DMS153 (cell line): ENCODE data around the gene FKBP1C.
"Not testable (repeated sequence)": the region's sequence is repeated elsewhere in the genome, so short reads cannot be mapped to it uniquely, and the experiment has no call there.

Experiments used
- DNase-seq: peaks from one replicate; lab custom pipeline; 2025; lab: John Stamatoyannopoulos, UW

The FKBP1C gene

DNA sequence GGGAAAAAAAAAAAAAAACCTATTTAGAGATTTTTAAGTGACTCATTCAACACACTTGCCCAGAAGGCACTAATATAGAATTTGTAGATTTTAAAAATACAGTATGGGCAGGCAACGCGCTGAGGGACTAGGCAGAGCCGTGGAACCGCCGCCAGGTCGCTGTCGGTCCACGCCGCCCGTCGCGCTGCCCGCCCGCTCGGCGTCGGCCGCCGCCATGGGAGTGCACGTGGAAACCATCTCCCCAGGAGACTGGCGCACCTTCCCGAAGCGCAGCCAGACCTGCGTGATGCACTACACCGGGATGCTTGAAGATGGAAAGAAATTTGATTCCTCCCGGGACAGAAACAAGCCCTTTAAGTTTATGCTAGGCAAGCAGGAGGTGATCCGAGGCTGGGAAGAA, at the start of gene FKBP1C:
TSS of gene FKBP1C (plus strand) at position 127 of the 400 bp plus-strand sequence.
- DNase-seq: not testable (repeated sequence)

- DNase-seq: not testable (repeated sequence)
Measured at GRCh38 chr6:63164047-63164803, 47.0 kb upstream of the FKBP1C start.

DNA sequence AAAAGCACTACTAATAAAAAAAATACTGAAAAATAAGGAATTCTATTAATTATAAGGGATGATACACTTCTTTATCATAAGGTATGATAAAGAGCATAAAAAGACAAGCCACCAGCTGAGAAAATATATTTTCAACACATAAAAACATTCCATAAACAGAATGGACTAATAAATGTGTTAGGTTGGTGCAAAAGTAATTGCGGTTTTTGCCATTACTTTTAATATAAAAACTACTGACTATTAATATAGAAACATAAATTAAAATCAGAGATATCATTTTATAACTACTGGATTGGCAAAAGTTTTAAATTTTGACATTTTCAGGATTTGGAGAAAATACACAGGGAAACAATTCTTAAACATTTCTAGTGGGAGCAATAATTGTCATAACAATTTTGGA, 37.1 kb upstream of the FKBP1C start:
- no peak for DNase-seq

DNA sequence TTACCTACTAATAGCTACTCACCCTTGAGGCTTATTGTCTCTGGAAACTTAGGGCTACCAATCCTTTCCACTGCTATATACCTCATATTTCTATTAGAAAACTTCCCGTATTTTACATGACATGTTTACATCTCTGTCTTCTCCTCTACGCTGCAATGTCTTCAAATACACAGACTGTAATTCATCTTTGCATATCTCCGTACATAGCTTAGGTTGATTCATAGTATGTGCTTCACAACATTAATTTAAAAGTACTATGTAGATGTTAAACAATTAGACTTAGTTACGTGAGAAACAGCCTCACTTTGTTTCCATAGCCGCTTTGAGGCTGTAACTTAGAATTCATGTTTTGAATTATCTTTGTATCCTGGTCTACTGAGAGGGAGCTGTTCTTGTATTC, 35.1 kb upstream of the FKBP1C start:
- DNase-seq: no peak

DNA sequence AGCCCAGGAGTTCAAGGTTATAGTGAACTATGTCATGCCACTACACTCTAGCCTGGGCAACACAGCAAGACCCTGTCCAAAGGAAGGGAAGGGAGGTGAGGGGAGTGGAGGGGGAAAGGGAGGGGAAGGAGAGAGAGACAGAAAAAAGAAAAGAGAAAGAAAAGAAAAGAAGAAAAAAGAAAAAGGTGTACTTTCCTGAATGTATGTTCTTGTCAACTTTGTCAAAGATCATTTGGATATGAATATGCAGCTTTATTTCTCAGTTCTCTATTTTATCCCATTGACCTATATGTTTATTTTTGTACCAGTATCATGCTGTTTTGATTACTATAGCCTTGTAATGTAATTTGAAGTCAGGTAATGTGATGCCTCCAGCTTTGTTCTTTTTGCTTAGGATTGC, 30.9 kb upstream of the FKBP1C start:
- no peak for DNase-seq

GRCh38 chr6:63186970-63187369, 24.3 kb upstream of the FKBP1C start:
- no peak for DNase-seq

GRCh38 chr6:63188828-63189227, 22.4 kb upstream of the FKBP1C start:
- no peak for DNase-seq

- DNase-seq: no peak
Measured at GRCh38 chr6:63193324-63193723, 17.9 kb upstream of the FKBP1C start.

DNA sequence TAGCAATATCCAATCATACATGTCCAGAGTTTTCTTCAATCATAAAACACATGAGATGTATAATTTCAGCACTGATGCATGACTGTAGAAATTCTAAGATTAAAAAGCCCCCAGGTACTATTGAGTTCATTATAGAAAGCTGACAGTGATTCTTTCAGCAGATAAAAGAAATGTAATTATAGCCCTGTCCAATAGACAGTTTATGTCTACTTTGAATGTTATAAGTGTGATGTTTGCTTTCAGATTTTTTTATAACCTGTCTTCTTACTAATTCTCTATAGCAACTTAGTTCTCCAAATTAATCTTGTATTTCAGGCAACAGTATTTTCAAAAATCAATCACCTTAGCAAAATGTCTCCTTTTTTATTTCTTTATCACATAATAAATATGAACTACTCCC, 13.5 kb upstream of the FKBP1C start:
- DNase-seq: no peak

GRCh38 chr6:63213325-63213724, 2.1 kb downstream of the FKBP1C start:
- no peak for DNase-seq

DNA sequence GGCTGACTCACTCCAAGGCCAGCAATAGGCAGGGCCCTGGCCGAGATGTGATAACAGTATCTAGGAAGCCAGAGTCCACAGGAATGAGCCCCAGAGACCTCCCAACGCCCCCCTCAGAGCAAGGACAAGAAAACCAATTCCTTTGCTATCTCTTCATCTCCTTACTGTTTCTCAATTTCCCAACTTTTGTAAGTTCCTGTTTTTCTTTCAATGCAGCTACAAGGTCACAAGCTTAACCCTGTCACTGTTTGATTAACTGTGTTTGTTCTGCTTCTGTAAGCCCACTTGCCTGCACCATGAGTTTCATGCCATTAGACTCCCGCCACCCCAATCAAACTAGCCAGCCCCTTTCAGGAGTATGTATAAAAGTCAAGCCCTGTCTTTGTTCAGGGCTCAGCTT, 3.5 kb downstream of the FKBP1C start:
- DNase-seq: no peak

DNA sequence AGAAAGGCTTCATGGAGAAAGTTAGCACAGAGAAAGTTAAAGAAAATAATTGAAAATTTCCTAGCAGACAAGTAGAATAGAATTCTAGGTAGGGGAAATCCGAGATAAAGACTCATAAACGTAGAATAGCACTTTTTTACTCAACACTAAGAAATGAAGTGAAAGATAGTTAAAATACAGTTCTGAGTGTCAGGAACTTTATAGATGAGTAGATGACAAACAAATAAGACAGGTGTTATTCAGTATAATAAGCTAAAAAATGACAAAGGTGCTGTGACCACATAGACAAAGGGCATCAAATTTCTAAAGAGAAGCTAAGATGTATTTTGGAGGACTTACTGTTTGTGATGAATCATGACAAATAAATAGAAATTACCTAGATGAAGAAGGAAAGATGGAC, 12.9 kb downstream of the FKBP1C start:
- no peak for DNase-seq

DNA sequence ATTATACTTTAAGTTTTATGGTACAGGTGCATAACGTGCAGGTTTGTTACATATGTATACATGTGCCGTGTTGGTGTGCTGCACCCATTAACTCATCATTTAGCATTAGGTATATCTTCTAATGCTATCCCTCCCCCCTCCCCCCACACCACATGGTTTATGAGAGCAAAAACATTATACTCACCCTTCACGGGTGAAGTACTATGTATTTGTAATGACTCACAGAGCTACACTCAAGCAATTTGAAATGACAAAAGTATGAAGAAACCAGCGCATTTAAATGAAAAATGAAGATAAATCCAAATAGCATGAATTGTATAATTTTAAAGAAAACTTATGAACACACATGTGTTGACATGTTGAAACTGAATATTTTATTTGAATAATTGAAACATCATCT, 14.7 kb downstream of the FKBP1C start:
- not testable (repeated sequence) for DNase-seq

DNA sequence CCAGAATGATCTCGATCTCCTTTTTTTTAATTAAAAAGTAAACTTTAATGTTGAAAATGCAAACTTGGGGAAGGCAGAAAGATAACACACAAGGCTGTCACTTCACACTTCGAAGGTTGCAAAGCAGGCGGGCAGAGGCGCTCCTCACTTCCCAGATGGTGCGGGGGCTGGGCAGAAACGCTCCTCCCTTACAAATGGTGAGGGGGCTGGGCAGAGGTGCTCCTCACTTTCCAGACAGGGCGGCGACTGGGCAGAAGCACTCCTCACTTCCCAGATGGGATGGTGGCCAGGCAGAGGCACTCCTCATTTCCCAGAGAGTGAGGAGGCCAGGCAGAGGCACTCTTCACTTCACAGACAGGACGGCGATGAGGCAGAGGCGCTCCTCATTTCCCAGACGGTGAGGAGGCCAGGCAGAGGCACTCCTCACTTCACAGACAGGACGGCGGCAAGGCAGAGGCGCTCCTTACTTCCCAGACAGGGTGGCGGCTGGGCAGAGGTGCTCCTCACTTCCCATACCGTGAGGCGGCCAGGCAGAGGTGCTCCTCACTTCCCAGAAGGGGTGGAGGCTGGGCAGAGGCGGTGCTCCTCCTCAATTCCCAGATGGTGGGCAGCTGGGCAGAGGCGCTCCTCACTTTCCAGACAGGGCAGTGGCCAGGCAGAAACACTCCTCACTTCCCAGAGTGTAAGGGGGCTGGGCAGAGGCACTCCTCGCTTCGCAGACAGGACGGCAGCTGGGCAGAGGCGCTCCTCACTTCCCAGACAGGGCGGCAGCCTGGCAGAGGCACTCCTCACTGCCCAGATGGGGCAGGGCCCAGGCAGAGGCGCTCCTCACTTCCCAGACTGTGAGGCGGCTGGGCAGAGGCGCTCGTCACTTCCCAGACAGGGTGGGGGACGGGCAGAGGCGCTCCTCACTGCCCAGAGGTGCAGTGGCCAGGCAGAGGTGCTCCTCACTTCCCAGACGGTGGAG, 16.9 kb downstream of the FKBP1C start:
- DNase-seq: not testable (repeated sequence)

DNA sequence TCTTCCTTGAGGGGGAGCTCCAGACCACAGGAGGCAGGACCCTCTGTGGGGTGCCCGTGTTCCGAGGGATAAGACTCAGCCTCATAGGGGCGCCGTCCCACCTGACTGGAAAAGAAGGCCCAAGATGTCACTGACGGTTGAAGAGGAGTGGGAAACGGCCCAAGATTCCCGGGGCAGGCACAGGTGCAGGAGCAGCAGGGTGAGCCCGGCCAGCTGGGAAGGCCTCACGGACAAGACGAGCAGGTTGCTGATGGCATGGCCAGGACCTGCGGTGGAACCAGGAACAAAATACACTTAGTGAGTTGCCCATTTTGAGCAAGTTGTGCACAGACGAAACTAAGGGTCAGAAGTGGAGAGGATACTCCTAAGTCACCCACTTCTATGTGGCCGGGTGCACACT, 18.8 kb downstream of the FKBP1C start:
- DNase-seq: not testable (repeated sequence)

DNA sequence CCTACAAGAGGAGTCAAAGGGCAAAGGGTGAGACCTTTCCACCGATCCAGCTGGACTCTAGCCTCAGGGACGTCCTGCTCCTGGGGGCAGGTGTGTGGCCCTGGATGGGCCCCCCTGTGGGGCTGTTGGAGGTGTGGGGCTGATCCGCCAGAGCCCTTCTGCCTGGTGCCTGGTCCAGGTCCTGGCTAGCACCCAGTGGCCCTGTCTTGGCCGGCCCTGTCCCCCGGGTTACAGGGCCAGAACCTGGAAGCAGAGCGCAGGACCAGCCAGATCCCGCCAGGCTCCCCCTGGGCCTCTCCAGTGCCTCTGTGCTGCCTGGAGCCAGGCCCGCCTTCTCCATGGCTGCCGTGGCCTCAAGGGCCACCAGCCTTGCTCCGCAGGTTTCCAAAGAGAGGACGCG, 19.2 kb downstream of the FKBP1C start:
- DNase-seq: not testable (repeated sequence)

DNA sequence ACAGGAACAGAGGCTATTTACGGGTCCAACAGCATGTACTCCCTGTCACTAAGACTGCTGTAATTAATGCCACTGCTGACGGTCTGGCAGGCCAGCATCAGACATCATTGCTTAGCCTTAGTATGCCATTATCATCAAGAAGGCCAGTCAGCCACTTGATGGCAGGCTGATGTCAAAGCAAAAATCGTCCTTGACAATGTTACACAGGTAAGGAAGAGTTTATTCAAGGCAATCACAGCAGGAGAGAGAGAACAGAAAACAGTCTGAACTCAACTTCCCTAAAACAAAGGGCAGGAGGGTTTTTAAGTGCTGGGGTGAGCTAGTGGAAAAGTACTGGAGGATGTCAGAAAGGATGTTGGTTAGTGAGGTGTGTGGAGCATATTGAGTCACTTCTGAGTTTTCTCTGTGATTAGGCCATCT, 25.1 kb downstream of the FKBP1C start:
- no peak for DNase-seq

GRCh38 chr6:63245420-63245819, 34.2 kb downstream of the FKBP1C start:
- DNase-seq: no peak

DNA sequence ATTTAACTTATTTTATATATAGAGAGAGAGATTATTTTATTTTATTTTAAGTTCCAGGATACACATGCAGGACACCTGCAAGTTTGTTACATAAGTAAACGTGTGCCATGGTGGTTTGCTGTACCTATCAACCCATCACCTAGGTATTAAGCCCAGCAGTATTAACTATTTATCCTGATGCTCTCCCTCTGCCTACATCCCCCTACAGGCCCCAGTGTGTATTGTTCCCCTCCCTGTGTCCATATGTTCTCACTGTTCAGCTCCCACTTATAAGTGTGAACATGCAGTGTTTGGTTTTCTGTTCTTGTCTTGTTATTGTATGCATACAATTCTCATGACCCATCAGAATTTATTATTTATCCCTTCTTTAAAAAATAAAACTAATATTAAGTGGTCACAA, 34.6 kb downstream of the FKBP1C start:
- no peak for DNase-seq

DNA sequence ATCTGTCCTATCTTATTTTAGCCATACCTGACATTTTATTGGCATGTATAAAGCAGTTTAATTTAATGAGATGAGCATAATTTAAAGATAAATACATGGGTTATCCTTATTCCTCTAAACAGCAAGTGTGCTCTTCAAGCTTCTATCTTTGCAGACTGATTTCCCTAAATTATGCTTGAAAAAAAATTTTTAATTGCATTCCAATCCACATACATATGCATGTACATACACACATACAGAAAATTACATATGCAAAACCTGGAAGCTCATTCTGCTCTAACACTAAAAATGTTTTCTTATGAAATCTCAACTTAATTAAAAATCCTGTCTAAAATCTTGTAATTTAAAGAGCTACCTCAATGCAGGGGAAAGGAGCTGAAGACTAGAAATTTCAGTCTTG, 35.3 kb downstream of the FKBP1C start:
- no peak for DNase-seq

- DNase-seq: no peak
Measured at GRCh38 chr6:63249875-63250482, 38.7 kb downstream of the FKBP1C start.

DNA sequence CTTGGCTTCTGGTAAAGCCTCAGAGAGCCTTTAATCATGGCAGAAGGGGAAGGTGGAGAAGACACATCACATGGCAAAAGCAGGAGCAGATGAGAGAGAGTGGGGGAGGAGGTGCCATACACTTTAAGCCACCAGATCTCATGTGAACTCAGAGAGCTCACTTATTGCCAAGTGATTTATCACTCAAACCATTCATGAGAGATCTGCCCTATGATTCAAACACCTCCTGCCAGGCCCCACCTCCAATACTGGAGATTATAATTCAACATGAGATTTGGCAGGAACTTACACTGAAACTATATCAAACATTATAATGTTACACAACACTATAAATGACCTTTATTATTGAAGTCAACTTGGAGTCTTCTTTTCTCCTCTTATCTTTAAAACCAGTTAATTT, 47.9 kb downstream of the FKBP1C start:
- DNase-seq: no peak

DNA sequence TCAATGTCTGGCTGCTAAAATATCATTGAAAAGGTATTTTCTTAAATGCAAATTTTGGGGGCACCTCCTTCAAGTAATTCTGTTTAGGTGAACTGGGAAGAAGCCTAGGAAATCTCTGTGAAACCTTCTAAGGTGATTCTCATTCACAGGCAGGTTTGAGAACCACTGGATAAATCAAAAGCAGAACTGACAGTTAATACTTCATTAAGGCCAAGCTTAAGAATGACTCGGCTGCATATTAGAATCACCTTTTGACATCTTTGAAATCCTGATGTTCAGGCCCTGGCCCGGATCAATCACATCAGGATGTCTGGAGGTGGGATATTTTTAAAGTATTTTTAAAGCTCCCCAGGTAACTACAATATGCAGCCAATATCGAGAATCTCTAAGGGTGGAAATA, 50.6 kb downstream of the FKBP1C start:
- no peak for DNase-seq
